Gastroesophageal sphincter (tissue), 3 donors: ENCODE data around the gene MAP3K12.

Source experiments
- EP300 ChIP-seq: sonication (generic); formaldehyde crosslinking; IDR thresholded peaks from one replicate; pipeline ENCODE4 v1.6.1; 2017; ENCODE audit warnings: antibody characterized with exemption, mild to moderate bottlenecking
- POLR2A ChIP-seq, 2 donors: fragments of 450-650 bp; IDR thresholded peaks; one replicate each; pipeline ENCODE4 v1.6.1; 2017; ENCODE audit warnings: antibody characterized with exemption in 2 of 2, mild to moderate bottlenecking in 2 of 2, moderate library complexity in 1 of 2
- POLR2AphosphoS5 ChIP-seq: sonication (generic); formaldehyde crosslinking; IDR thresholded peaks from one replicate; pipeline ENCODE4 v1.6.1; 2017; ENCODE audit warnings: antibody characterized with exemption
- TF ChIP-seq, protein P1 (sequence below), 4 experiments: fragments of 200-600 bp in 2 of 4; fragments of 450-650 bp in 2 of 4; sonication (generic) in 1 of 4; IDR thresholded peaks; one replicate each; pipeline ENCODE4 v1.5.1; 2017 to 2019; ENCODE audit warnings: antibody characterized with exemption in 4 of 4, mild to moderate bottlenecking in 2 of 4, moderate library complexity in 2 of 4

DNA sequence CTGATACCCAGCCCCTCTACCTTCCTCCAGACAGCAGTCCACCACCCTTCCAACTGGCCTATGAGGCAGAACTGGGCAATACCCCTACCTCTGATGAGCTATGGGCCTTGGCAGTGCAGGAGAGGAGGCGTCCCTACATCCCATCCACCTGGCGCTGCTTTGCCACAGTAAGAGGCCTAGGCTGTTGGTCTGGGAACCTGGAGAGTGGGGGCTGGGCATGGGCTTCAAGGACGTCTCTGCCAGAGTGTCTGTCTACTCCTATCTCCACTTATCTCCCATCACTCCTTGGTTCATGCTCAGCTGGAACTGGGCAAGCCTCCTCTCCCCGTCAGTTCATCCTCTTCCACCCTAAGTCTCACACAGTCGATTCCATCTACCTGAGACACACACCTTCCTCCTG lies 69.1 kb downstream of the MAP3K12 start:
- TF ChIP-seq POLR2A (IDR thresholded peaks at IDR 0.05) (no peak), EP300 (no peak), POLR2AphosphoS5 (no peak)
- TF ChIP-seq, protein P1, sequence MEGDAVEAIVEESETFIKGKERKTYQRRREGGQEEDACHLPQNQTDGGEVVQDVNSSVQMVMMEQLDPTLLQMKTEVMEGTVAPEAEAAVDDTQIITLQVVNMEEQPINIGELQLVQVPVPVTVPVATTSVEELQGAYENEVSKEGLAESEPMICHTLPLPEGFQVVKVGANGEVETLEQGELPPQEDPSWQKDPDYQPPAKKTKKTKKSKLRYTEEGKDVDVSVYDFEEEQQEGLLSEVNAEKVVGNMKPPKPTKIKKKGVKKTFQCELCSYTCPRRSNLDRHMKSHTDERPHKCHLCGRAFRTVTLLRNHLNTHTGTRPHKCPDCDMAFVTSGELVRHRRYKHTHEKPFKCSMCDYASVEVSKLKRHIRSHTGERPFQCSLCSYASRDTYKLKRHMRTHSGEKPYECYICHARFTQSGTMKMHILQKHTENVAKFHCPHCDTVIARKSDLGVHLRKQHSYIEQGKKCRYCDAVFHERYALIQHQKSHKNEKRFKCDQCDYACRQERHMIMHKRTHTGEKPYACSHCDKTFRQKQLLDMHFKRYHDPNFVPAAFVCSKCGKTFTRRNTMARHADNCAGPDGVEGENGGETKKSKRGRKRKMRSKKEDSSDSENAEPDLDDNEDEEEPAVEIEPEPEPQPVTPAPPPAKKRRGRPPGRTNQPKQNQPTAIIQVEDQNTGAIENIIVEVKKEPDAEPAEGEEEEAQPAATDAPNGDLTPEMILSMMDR (IDR thresholded peaks at IDR 0.05): no peak
